ENCODE measurements around the gene ORM2. TPM values are rescaled to one million over a fixed set of nuclear protein-coding genes. Genes with fewer than 3 reads are reported as not detected.

Gene ORM2
- polyA plus RNA-seq, 4 donors = 0.17 TPM; not detected in 3

DNA sequence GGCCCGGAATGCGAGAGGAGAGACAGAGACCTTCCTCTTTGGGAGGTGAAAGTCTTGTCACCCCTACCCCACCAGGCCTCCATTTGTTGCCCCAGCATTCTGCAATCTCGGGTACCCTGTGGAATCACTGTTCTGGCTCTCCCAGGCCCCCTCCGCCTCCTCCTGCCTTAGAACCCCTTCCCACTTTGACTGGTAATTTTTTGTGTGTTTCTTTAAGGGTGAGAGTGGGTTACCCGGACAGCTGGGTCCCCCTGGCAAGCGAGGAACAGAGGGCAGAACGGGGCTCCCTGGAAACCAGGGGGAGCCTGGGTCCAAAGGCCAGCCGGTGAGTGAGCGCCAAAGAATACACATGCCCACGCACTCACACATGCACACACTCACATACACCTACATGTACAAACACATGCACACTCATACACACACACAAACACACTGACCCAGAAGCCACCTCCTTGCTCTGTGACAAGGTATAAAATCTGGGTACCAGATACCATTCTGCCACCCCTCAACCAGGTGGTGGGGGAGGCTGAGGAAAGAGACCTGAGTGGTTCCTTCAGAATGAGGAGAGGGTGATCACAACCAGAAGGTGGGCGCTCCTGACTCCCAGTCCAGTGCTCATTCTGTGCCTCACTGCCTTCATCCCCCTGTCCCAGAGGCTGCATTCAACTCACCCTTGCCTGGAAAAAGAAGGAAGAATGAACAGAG lies 37.6 kb upstream of the ORM2 start:
- DNase-seq (ENCODE audit: low read depth in 4 of 4, low spot score in 3 of 4) = no peak

DNA sequence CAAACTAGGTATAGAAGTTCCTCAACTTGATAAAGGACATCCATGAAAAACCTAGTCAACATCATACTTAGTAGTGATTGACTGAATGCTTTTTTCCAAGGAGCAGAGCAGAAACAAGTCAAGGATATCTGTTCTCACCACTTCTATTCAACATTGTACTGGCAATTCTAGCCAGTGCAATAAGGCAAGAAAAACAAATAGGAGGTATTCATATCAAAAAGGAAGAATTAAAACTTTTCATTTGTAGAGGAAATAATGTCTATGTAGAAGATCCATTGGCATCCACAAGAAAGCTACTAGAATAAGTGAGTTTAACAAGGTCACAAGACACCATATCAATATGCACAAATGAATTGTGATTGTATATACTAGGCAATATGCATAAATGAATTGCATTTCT lies 35.0 kb upstream of the ORM2 start:
- DNase-seq (ENCODE audit: low read depth in 4 of 4, low spot score in 3 of 4) = no peak

DNA sequence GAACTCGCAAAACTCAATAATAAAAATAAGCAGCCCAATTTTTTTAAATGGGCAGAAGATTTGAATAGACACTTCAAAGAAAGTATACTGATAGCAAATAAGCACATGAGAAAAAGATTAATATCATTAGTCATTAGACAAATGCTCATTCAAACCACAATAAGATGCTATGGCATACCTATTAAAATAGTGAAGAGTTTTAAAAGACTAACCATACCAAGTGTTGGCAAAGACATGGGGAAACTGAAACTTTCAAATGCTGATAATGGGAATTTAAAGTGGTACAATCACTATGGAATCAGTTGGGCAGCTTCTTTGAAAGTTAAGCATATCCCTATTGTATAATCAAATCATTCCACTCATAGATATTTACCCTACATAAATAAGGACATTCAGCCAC lies 33.3 kb upstream of the ORM2 start:
- no peak for DNase-seq (ENCODE audit: low read depth in 4 of 4, low spot score in 3 of 4)

DNA sequence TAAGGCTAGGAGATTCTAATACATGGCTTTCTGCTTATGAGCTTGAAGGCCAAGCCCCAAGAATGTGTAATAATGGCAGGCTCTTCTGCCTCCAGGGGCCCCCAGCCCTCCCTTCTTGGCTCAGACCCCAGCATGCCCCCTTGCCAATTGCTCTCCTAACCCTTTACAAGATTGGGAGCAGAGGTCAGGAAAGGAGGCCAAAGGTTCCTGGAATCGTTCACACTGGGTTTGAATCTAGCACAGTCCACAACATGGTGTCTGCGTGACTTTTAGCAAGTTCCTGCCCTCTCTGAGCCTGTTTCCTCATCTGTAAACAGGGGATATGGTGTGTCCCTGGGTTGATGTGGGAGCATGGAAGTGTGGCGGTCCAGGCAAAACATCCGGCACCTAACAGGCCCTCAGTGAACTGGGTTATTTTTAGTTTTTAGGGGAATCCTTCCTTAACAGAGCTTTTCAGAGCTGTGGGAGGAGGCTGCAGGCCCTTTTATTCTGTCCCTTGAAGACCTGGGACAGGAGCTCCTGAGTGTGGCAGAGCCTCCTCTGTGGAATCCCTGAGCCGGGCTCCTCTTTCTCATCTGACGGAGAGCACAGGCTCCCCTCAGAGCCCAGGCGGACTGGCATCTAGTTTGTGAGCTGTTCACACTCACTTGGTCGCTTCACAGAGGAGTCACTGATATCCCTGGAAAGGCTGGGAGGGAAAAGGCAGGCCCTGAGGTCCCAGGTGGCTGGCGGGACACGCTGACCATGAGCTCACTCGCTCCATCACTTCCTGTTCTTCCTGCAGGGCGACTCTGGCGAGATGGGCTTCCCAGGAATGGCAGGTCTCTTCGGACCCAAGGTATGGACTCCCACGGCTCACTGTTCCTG lies 30.1 kb upstream of the ORM2 start:
- no peak for DNase-seq (ENCODE audit: low read depth in 4 of 4, low spot score in 3 of 4)

DNA sequence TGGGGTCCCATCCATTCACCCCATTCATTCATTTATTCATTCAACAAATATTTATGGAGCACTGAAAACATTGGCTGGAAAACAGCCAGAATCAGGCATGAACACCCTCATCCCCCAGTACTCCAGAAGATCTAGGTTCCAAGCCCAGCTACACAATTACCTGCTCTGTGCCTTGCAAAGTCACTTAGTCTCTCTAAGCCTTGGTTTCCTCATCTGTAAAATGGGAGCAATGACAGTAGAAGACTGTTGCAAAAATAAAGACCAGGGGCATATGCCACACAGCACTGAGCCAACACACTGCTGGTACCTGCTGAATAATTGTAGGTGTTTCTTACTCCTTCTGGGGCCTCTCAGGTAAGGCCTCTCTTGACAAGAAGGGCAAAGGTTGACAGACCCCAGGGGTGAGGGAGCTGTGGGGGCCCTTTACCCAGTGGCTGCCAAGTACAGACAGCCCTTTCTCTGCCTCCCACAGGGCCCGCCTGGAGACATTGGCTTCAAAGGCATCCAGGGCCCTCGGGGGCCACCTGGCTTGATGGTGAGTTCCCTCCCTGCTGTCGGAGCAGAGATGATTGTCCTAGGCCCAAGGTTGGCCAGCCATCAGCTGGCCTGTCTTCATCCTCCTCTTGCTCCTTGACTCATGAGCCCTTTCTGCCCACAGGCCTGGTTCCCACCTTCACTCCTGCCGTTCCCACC lies 29.4 kb upstream of the ORM2 start:
- no peak for DNase-seq (ENCODE audit: low read depth in 4 of 4, low spot score in 3 of 4)

DNA sequence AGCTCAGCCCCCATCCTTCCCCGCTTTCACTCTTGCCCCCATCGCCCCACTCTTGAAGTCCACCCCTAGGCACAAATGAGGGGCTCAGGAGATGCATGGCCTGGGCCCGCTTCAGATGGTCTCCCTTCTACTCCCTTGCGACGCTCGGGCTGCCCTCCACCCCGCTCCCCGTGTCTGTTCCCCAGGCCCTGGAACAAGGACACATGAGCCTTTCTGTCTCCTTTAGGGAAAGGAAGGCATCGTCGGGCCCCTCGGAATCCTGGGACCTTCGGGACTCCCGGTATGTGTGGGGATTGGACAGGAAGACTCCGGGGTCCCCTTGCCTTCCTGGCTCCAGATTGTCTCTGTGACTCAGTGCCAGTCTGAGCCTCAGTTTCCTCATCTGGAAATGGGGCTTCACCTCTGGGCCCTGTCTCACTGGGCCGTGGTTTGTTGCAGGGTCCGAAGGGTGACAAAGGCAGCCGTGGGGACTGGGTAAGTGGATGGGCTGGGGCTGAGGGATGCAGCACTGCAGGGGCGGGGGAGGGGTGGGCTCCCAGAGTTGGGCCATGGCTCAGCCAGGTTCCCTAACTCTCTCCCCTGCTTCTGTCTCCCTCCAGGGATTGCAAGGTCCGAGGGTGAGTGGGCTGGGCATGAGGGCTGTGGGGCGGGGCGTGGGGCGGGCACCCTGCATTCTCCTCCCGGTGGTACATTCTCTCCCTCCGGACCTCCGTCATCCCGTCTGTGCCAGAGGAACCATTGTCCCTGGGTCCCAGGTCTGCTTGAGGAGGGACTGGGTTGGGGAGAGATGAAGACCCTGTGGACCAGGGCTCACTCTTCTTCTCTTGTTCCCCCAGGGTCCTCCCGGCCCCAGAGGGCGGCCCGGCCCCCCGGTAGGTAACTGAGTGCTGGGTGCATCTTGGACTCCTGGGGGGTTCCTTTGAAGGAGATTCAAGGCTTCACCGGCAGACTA lies 28.5 kb upstream of the ORM2 start:
- no peak for DNase-seq (ENCODE audit: low read depth in 4 of 4, low spot score in 3 of 4)

DNA sequence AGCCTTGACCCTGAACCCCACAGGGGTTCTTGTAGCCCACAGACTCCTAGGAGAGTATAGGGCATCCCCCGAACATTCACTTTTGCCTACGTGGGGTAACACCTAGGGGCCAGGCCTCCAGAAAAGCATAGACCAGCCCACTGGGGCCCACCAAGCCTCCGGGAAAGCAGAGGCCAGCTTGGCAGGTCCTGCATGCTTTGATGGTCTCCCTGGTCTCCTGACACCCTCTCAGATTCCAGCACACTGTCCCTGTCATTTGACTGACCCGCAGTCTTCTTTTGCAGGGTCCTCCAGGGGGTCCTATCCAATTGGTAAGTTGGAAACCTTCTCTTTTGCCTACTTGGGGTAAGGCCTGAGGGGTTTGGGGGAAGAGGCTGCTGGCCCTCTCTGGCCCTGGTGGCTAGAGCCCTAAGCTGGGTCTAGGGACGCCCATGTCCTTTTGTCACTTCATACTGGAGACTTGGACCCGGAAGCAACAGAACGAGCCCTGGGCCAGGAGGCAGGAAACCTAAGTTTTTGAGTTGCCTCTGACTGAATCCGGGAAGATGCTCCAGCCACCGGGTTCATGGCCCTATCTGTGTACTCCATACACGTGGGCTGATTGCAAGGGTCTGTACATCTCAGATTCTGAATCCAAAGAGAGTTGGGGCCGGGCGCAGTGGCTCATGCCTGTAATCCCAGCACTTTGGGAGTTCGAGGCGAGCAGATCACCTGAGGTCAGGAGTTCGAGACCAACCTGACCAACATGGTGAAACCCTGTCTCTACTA lies 27.7 kb upstream of the ORM2 start:
- no peak for DNase-seq (ENCODE audit: low read depth in 4 of 4, low spot score in 3 of 4)

DNA sequence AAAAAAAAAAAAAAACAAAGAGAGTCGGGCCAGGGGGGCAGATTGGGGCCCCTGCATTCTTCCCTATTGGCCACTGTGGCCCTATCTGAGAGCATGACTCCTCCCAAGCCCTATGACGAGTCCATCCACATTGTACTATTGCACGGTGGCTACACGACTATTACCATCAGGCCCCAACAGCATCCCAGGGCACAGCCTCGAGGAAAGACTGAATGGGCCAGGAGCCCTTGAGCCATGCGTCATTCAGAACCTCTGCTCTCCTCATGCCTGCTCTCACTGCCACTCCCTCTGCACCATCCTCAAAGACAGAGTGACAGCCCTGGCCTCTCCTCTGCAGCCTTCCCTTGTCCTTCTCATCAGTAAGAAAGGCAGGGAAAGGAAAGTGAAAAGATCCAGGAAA lies 26.9 kb upstream of the ORM2 start:
- no peak for DNase-seq (ENCODE audit: low read depth in 4 of 4, low spot score in 3 of 4)

DNA sequence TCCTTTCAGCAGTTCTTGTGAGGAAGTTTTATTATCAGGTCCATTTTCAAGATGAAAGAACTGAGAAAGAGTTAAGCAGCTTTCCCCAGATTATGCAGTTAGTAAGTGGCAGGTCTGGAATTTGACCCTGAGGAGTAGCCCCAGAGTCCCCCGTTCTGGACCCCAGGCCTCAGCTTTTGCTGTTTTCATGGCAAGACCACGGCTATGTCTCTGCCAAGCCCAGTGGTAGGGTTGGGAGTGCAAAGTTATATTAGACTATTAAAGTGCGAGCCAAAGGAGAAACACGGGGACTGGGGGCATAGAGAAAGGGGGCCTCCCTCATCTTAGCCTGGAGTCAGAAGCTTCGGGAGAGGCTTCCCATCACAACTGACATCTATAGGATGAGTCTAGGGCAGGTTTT lies 26.1 kb upstream of the ORM2 start:
- no peak for DNase-seq (ENCODE audit: low read depth in 4 of 4, low spot score in 3 of 4)

DNA sequence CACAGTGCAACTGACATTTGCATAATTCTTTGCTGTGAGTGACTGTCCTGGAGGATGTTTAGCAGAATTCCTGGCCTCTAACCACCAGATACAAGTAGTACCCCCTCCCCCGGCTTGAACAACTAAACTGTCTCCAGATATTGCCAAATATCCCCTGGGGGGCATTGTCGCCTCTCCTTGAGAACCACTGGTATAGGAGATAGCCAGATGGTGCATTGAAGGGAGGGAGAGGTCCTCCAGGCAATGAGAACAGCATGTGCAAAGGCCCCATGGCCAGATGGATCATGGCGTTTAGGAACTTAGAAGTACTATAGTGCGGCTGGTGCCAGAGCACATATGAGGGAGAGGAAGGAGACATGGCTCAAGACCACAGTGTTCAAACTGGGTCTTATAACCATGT lies 25.7 kb upstream of the ORM2 start:
- no peak for DNase-seq (ENCODE audit: low read depth in 4 of 4, low spot score in 3 of 4)

DNA sequence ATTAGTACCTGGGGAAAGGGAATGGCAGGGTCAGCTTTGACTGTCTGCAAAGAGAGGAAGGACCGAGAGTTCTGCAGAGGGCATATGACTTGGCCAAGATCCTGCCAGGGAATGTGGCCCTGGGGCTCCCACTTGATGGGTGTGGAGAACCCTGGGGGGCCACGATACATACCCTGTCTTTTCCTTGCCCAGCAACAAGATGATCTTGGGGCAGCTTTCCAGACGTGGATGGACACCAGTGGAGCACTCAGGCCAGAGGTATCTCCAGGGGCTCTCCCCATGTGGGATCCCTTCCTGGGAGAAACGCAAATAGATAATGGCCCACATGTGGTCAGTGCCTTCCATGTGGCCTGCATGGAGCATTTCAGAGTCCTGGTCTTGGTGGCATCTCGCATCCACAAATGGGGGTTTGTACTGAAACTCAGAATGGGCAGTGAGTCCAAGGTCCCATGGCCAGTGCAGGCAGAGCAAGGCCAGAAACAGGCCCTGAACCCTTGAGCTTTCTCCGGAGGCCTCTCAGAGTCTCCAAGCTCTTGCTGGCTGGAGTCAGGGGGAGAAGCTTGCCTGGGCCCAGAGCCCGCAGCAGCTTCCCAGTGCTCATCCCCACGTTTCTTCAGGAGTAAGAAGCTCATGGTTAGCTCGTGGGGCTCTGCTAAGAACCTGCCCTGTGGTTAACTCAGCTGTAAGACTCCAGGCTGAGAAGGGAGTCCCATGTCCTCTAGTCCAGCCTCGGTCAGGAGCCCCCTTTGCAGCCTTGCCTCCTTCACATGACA lies 25.1 kb upstream of the ORM2 start:
- DNase-seq (ENCODE audit: low read depth in 4 of 4, low spot score in 3 of 4) = no peak

DNA sequence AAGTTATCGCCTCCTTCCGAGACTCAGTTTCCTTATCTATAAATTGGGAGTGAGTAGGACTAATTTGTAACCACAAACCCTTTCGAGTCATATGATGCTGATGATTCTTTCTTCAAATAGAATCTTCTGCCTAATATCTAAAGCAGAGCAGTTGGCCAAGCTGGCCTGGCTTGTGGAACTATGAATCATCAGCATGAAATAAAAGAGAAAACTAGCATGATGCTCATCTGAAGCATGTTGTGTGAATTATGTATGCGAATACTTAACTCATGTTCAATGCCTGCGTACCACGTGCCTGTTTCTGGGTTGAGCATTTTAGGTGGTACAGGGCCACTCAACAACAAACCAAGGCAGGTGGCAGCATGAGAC lies 21.8 kb upstream of the ORM2 start:
- DNase-seq (ENCODE audit: low read depth in 4 of 4, low spot score in 3 of 4) = no peak

DNA sequence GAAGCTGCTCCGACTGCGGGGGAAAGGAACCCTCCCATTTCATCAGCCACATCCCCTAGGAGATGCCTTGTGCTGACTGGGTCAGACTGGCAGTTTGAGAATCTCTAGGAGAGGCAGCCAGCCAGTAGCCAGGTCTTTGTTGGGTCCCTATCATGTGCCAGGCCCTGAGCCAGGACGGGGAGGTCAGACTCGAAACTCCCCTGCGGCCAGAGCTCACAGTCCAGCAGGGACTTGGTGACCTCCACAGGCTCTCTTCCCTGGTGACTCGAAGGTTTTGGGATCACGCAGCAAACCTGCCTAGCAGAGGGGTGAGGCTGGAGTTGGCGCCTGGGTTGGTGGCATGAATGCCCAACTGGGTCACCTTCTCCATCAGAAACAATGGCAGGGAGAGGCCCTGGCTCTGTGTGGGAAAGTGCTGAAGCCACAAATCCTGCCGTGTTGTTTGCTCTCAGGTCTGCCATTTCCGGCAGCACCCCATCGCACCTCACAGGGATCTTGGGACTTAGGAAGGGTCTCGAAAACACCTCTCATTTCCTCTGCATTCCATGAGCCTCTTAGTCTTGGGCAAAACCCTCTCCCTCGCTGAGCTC lies 21.2 kb upstream of the ORM2 start:
- no peak for DNase-seq (ENCODE audit: low read depth in 4 of 4, low spot score in 3 of 4)

DNA sequence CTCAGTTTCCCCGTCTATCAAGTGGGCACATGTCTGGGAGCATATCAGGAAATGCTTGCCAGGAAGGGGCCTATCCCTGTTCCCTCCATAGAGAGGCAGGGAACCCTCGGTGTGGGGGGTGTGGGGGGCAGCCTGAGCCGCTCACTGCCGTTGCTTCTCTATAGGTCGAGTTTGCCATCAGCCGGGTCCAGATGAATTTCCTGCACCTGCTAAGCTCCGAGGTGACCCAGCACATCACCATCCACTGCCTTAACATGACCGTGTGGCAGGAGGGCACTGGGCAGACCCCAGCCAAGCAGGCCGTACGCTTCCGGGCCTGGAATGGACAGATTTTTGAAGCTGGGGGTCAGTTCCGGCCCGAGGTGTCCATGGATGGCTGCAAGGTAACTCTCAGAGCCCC lies 20.6 kb upstream of the ORM2 start:
- DNase-seq (ENCODE audit: low read depth in 4 of 4, low spot score in 3 of 4) = no peak

DNA sequence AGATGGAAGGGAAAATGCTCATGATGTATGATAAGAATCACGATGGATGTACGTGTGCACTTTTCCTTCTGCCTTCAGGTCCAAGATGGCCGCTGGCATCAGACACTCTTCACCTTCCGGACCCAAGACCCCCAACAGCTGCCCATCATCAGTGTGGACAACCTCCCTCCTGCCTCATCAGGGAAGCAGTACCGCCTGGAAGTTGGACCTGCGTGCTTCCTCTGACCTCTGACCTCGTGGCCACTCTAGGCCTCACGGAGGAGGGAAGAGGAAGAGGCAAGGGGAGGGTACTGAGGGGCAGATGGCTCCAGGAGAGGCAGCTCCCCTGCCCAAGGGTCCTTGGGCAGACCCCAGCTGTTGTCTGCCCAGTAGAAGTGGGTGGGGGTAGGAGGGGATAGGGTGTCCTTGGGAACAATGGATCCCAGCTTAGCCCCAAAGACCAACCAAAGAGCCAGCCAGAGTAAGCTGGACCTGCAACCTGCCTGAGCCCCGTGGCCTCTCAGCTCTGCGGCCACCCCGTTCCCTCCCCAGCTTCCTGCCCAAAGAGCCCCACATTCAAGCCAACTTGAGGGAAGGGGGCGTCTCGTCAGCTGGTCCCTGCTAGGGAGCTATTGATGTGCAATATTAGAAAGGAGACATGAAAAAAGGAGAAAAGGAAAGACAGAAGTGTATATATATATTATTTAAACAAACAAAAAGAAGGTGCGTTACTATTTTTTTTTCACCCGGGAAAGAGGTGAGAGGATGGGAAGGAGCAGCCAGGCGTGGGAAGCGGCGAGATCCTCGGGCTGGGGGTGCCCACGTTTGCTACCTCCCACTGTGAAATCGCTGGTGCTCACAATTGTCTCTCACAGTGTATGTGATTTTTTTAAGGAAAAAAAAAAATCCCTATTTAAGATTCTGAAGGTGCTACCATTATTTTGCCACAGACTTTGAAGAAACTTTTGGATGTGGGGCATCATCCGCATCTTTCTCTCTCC lies 18.9 kb upstream of the ORM2 start:
- no peak for DNase-seq (ENCODE audit: low read depth in 4 of 4, low spot score in 3 of 4)

DNA sequence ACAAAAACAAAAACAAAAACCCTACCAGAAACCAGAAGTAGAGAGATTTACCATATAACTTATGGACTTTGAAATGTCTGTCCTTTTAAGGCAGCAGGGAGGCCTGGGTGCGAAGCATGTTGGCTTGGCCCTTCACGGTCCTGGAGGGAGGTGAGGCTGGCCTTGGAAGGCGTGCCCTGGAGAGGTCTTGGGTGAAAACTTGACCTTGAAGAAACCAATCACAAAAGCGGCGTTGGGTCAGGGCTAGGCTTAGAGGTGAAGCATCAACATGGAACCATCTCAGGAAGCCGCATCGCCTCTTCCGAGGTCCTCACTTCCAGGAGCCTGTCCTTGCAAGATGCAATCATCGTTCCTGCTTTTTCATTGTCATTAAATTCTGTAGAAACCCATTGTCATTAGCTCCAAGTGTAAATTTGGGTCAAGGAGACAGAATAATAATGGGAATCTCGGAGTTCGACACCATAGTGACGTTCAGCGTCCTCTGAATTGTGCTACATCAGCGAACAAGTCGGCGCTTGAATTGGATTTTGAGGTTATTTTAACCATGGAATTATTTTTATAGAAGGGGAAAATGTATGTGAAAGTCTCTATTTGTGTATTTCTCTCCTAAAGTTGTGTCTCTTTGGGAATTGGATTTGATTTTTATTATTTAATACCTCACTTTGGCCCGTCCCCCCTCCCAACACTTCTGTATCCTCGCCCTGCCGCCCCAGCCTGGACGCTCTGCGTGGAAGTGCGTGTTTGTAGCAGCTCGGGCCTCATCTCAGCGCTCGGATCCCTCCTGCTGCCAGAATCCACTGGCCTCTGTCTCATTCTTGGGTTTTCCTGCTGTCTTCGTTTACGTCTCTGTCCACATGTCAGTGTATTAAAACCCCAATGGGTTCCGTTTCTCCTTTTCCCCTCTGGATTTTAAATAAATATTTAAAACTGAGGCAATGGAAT lies 17.8 kb upstream of the ORM2 start:
- DNase-seq (ENCODE audit: low read depth in 4 of 4, low spot score in 3 of 4) = no peak
